ENCODE results near the gene C10orf90.

DNA sequence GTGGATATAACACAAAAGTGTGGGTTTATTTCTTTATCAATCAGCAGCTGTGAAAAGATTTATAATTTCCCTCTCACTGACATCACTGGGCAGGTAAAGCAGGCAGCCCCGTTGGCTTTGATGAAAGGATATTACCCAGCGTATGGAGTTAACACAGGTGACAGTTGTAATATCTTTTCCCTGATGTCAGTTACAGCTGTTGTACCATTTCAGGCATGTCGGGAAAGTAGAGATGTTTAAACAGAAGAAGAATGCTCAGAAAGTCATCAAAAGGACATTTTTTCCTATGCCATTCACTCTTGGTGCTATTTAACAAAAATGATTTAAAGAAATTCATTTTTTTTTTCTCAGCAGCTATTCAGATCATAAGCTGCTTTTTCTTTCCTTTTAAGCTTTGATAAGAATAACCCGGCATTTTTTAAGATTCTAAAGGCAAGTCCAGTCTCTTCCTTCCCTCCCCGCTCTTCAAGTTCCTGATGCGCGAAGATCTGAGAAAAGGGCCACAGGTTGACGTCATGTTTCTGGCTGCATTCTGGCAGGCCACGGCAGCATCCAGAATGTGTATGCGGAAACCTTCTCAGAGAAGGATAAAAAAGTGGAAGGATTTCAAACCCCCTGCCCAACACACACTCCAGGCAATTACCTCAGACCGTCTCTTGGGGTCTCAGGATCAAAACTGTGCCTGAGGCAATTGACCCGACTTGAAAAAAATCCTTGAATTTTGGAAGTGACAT is 249.8 kb downstream of the C10orf90 start:
- TF ChIP-seq, protein P1, sequence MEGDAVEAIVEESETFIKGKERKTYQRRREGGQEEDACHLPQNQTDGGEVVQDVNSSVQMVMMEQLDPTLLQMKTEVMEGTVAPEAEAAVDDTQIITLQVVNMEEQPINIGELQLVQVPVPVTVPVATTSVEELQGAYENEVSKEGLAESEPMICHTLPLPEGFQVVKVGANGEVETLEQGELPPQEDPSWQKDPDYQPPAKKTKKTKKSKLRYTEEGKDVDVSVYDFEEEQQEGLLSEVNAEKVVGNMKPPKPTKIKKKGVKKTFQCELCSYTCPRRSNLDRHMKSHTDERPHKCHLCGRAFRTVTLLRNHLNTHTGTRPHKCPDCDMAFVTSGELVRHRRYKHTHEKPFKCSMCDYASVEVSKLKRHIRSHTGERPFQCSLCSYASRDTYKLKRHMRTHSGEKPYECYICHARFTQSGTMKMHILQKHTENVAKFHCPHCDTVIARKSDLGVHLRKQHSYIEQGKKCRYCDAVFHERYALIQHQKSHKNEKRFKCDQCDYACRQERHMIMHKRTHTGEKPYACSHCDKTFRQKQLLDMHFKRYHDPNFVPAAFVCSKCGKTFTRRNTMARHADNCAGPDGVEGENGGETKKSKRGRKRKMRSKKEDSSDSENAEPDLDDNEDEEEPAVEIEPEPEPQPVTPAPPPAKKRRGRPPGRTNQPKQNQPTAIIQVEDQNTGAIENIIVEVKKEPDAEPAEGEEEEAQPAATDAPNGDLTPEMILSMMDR (IDR thresholded peaks at IDR 0.05) = no peak
- TF ChIP-seq POLR2A (IDR thresholded peaks at IDR 0.05) (no peak), POLR2AphosphoS5 (IDR thresholded peaks at IDR 0.05) (no peak)

All from breast epithelium (tissue), 3 donors.